Osteocyte (in vitro differentiated cells): Measurements from ENCODE around the gene GRAMD1A. TPM values are rescaled to one million over a fixed set of nuclear protein-coding genes. Genes with fewer than 3 reads are reported as not detected.
A peak's percentile ranks its signal among the peaks of the same experiment; 100 is the strongest.
"Not testable (repeated sequence)": the region's sequence is repeated elsewhere in the genome, so short reads cannot be mapped to it uniquely, and the experiment has no call there.

Experiments
- DNase-seq: peaks from one replicate; pipeline ENCODE4 v3.0.0; 2021; ENCODE audit warnings: mixed read lengths; ENCODE audit not compliant: unreplicated experiment; ENCODE audit errors: extremely low spot score
- H3K27ac Mint-ChIP-seq: one replicate; pipeline ENCODE4 v1.8.0; 2021; ENCODE audit warnings: mild to moderate bottlenecking, mixed read lengths; ENCODE audit not compliant: unreplicated experiment
- H3K27me3 Mint-ChIP-seq: one replicate; pipeline ENCODE4 v1.8.0; 2021; ENCODE audit warnings: mixed read lengths; ENCODE audit not compliant: unreplicated experiment
- H3K36me3 Mint-ChIP-seq: one replicate; pipeline ENCODE4 v1.8.0; 2021; ENCODE audit warnings: mixed read lengths; ENCODE audit not compliant: unreplicated experiment
- H3K4me1 Mint-ChIP-seq: one replicate; pipeline ENCODE4 v1.8.0; 2021; ENCODE audit warnings: mixed read lengths; ENCODE audit not compliant: unreplicated experiment
- H3K4me3 Mint-ChIP-seq: one replicate; pipeline ENCODE4 v1.8.0; 2021; ENCODE audit warnings: mild to moderate bottlenecking, moderate library complexity, mixed read lengths; ENCODE audit not compliant: unreplicated experiment
- H3K9me3 Mint-ChIP-seq: one replicate; pipeline ENCODE4 v1.8.0; 2021; ENCODE audit warnings: mixed read lengths; ENCODE audit not compliant: unreplicated experiment
- CTCF ChIP-seq: fragments of 200-600 bp; sonication (generic); IDR thresholded peaks from 2 replicates; pipeline ENCODE4 v1.5.0; 2021; ENCODE audit warnings: antibody characterized with exemption, mild to moderate bottlenecking, moderate library complexity
- total RNA-seq: library from RNA; stranded (reverse); gene quantifications from 2 replicates; pipeline ENCODE4 v1.2.1, GENCODE V29; 2021

GRAMD1A gene
- total RNA-seq, 1 donor from 2014 or later, result 80.8 TPM

GRCh38 chr19:35013820-35014754, 14.0 kb downstream of the GRAMD1A start:
- H3K9me3 Mint-ChIP-seq, result no peaks in the 10 kb centered on the region
- no peak overlapping the region for H3K27ac Mint-ChIP-seq
- peaks cover 4% of the 10 kb centered on the region for H3K4me1 Mint-ChIP-seq
- DNase-seq, result no peak
- no peak for TF ChIP-seq CTCF
- H3K36me3 Mint-ChIP-seq, result peaks cover 36% of the 10 kb centered on the region
- H3K27me3 Mint-ChIP-seq, result no peaks in the 10 kb centered on the region
- no peak overlapping the region for H3K4me3 Mint-ChIP-seq

GRCh38 chr19:35014774-35015173, 14.7 kb downstream of the GRAMD1A start:
- not testable (repeated sequence) for H3K9me3 Mint-ChIP-seq, H3K4me3 Mint-ChIP-seq, DNase-seq, H3K4me1 Mint-ChIP-seq, H3K27me3 Mint-ChIP-seq, H3K27ac Mint-ChIP-seq
- H3K36me3 Mint-ChIP-seq, result peaks cover 39% of the 10 kb centered on the region

- peaks cover 38% of the 10 kb centered on the region for H3K36me3 Mint-ChIP-seq
These were observed 15.3 kb downstream of the GRAMD1A start for GRCh38 chr19:35015270-35015953.

GRCh38 chr19:35015954-35016351, 15.8 kb downstream of the GRAMD1A start:
- H3K4me3 Mint-ChIP-seq, result no peak overlapping the region
- H3K9me3 Mint-ChIP-seq, result no peaks in the 10 kb centered on the region
- no peaks in the 10 kb centered on the region for H3K27me3 Mint-ChIP-seq
- peak overlapping the region; percentile 41 for H3K27ac Mint-ChIP-seq
- peaks cover 4% of the 10 kb centered on the region for H3K4me1 Mint-ChIP-seq
- TF ChIP-seq CTCF, result no peak
- no peak for DNase-seq
- peaks cover 40% of the 10 kb centered on the region for H3K36me3 Mint-ChIP-seq

More at GRCh38 chr19:35015270-35015953, 15.3 kb downstream of the GRAMD1A start:
- H3K4me1 Mint-ChIP-seq, result peaks cover 4% of the 10 kb centered on the region
- no peaks in the 10 kb centered on the region for H3K9me3 Mint-ChIP-seq
- DNase-seq, result no peak
- no peaks in the 10 kb centered on the region for H3K27me3 Mint-ChIP-seq
- H3K27ac Mint-ChIP-seq, result peak overlapping the region; percentile 41
- H3K4me3 Mint-ChIP-seq, result no peak overlapping the region
- no peak for TF ChIP-seq CTCF

GRCh38 chr19:35017507-35017906, 17.4 kb downstream of the GRAMD1A start:
- H3K36me3 Mint-ChIP-seq, result peaks cover 46% of the 10 kb centered on the region
- no peaks in the 10 kb centered on the region for H3K27me3 Mint-ChIP-seq
- H3K4me3 Mint-ChIP-seq, result no peak overlapping the region
- no peak for TF ChIP-seq CTCF
- H3K4me1 Mint-ChIP-seq, result peaks cover 3% of the 10 kb centered on the region
- no peak overlapping the region for H3K27ac Mint-ChIP-seq
- no peaks in the 10 kb centered on the region for H3K9me3 Mint-ChIP-seq
- no peak for DNase-seq
